Neutrophil (primary cell): ENCODE measurements around the gene ANKRD37.

Source experiments
- H3K27ac ChIP-seq: fragments of 200-600 bp; sonication (generic); 2 replicates; pipeline ENCODE4 v1.5.1; 2016; ENCODE audit warnings: mild to moderate bottlenecking, moderate library complexity
- H3K27me3 ChIP-seq: fragments of 200-600 bp; sonication (generic); 2 replicates; pipeline ENCODE4 v1.6.0; 2016; ENCODE audit warnings: mild to moderate bottlenecking
- H3K36me3 ChIP-seq: fragments of 200-600 bp; sonication (generic); 2 replicates; pipeline ENCODE4 v1.5.1; 2017
- H3K4me1 ChIP-seq, 2 experiments: fragments of 200-600 bp in 1 of 2; sonication (generic) in 1 of 2; 1 replicate in 1 of 2; 2 replicates in 1 of 2; pipeline versions ENCODE4 v1.5.1 to v1.6.1; 2013 to 2016; ENCODE audit warnings: low read depth in 1 of 2, low read length in 1 of 2, mild to moderate bottlenecking in 1 of 2, moderate library complexity in 1 of 2; ENCODE audit not compliant: control insufficient read depth in 1 of 2, insufficient read depth in 1 of 2
- H3K4me3 ChIP-seq, 2 experiments: fragments of 200-600 bp in 1 of 2; sonication (generic) in 1 of 2; 1 replicate in 1 of 2; 2 replicates in 1 of 2; pipeline ENCODE4 v1.5.1; 2013 to 2016; ENCODE audit warnings: low read depth in 1 of 2, low read length in 1 of 2, mild to moderate bottlenecking in 1 of 2, moderate library complexity in 1 of 2
- H3K9me3 ChIP-seq: fragments of 200-600 bp; sonication (generic); 2 replicates; pipeline ENCODE4 v1.5.1; 2016
- CTCF ChIP-seq: fragments of 200-600 bp; sonication (generic); IDR thresholded peaks from 2 replicates; pipeline ENCODE4 v1.5.1; 2016; ENCODE audit warnings: antibody characterized with exemption

The ANKRD37 gene

DNA sequence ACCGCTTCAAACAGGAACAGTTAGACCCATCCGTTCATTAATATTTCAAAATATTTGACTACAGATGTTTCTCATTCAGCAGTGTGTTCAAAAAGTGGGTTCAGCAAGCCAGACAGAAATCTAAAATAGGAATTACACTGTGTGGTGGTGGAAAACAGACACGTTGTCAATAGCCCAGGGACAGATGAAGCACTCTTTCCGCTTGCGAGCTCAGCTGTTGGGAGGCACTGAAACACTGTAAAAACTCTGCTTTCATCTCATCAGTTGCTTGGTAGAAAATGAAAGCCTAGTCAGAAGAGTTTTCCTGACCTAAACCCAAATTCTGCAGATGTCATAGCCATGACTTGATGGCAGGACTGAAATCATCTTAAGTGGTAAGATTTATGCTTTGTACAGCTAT is 39.4 kb upstream of the ANKRD37 start:
- no peaks in the 10 kb centered on the region for H3K4me1 ChIP-seq
- H3K27ac ChIP-seq = no peak overlapping the region
- H3K27me3 ChIP-seq = peaks cover 21% of the 10 kb centered on the region
- H3K9me3 ChIP-seq = no peaks in the 10 kb centered on the region
- no peak for TF ChIP-seq CTCF
- H3K36me3 ChIP-seq = no peaks in the 10 kb centered on the region
- H3K4me3 ChIP-seq = no peak overlapping the region

DNA sequence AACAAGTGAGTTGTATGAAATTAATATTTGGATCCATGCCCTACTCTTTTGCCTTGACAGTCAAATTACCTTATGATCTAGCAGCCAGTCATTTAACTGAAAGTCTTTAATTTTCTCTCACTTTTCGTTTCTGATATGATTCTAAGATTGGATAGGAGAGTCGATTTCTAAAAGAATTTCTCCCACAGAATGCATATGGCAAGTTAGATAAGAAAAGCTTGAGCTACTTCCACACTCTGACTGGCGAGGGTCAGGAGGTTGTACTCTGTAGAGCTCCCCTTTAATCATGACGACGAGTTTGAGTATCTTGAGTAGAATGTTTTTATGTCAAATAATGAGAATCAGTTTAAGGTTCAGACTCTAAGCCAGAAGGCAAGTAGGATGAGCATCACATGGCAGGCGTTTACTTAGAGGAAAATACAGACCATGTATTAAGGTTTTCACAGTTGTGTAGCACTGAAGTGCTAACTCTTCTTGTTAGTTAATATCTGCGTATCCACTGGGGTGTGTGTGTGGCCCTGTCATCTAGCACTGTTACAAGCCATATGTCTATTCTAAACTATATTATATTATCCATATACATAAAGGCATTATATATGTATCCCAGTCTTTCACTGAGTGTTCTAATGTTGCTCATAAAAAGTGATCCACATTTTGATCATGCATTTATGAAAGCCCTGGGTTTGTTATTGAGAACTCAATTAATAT is 38.8 kb upstream of the ANKRD37 start:
- Histone ChIP-seq H3K4me3 (no peak overlapping the region), H3K9me3 (no peaks in the 10 kb centered on the region), H3K36me3 (no peaks in the 10 kb centered on the region), H3K27ac (no peak overlapping the region), H3K27me3 (peaks cover 19% of the 10 kb centered on the region), H3K4me1 (no peaks in the 10 kb centered on the region)
- no peak for TF ChIP-seq CTCF

DNA sequence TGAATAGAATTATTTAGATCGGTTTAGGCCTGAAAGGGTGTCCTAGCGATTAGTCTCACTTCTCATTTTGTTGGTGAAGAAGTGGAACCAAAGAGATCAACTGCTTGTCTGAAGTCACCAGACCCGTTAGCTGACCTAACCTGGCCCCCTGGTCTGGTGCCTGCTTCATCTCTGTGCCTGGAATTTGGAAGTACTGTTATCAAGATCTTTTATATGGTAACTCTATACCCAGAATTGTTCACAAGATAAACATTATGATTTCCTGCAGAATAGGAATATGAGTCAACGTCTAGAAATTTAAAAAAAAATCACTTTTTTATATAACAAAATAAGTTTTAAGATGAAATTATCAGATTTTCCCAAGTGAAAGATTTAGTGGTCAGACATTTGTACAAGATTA is 38.1 kb upstream of the ANKRD37 start:
- Histone ChIP-seq H3K4me1 (no peaks in the 10 kb centered on the region), H3K9me3 (no peaks in the 10 kb centered on the region), H3K36me3 (no peaks in the 10 kb centered on the region), H3K27ac (no peak overlapping the region), H3K4me3 (no peak overlapping the region), H3K27me3 (peaks cover 20% of the 10 kb centered on the region)
- no peak for TF ChIP-seq CTCF

DNA sequence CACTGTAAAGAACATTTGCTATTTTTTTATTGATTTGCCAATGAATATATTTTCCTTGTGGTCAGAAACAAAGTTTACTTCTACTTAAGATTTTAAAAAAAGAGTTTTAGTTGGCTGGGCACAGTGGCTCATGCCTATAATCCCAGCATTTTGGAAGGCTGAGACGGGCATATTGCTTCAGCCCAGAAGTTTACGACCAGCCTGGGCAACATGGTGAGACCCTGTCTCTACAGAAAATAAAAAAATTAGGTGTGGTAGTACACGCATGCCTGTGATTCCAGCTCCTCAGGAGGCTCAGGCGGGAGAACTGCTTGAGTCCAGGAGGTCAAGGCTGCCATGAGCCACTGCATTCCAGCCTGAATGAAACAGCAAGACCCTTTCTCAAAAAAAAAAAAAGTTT is 37.7 kb upstream of the ANKRD37 start:
- H3K9me3 ChIP-seq = no peaks in the 10 kb centered on the region
- H3K27ac ChIP-seq = no peak overlapping the region
- H3K36me3 ChIP-seq = no peaks in the 10 kb centered on the region
- no peak for TF ChIP-seq CTCF
- H3K4me1 ChIP-seq = no peaks in the 10 kb centered on the region
- peaks cover 20% of the 10 kb centered on the region for H3K27me3 ChIP-seq
- no peak overlapping the region for H3K4me3 ChIP-seq

DNA sequence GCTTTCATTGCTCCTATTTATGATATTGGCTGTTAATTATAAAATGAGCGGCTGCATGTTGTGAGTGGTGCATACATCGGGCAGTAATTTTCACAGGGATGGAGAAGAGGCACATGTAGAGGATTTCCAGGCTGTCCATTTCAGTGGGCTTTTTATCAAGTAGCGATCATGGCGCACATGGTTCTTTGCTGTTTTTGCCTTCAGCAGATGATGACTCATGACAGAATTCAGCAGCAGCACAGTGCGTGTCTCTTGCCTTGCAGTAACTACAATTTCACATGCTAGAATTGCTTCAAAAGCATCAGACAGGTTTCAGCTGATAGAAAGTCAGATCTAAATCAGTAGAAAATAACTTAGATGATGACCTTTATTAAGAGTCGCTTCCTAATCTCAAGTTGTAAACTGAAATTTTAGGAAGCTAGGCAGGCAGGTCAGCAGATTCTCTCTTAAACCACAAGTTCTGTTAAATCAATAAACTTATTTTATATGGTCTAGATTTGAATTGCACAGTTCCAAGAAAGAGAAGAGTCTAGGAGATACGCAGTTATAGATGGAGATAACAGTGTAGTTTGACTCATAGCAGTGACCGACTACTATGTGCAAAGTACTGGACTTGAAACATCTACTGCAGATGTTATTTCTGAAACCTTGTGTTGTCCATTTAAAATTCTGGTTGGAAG is 36.7 kb upstream of the ANKRD37 start:
- H3K4me3 ChIP-seq = no peak overlapping the region
- H3K4me1 ChIP-seq = no peaks in the 10 kb centered on the region
- peaks cover 12% of the 10 kb centered on the region for H3K27me3 ChIP-seq
- H3K27ac ChIP-seq = no peak overlapping the region
- H3K36me3 ChIP-seq = no peaks in the 10 kb centered on the region
- no peaks in the 10 kb centered on the region for H3K9me3 ChIP-seq
- TF ChIP-seq CTCF = no peak
